SK-N-SH (cell line): ENCODE data around the gene PKIB.
"Not testable (repeated sequence)": the region's sequence is repeated elsewhere in the genome, so short reads cannot be mapped to it uniquely, and the experiment has no call there.

ENCODE experiments used
- NFIC ChIP-seq: IDR thresholded peaks from 2 replicates; pipeline ENCODE4 v1.4.0; 2012; ENCODE audit warnings: borderline replicate concordance
- SMC3 ChIP-seq: IDR thresholded peaks from 2 replicates; pipeline ENCODE4 v1.6.1; 2012; ENCODE audit warnings: low read depth, low read length, improper control_type of control experiment
- YY1 ChIP-seq: IDR thresholded peaks from 2 replicates; pipeline ENCODE4 v1.4.0; 2012; ENCODE audit warnings: low read depth, mild to moderate bottlenecking

DNA sequence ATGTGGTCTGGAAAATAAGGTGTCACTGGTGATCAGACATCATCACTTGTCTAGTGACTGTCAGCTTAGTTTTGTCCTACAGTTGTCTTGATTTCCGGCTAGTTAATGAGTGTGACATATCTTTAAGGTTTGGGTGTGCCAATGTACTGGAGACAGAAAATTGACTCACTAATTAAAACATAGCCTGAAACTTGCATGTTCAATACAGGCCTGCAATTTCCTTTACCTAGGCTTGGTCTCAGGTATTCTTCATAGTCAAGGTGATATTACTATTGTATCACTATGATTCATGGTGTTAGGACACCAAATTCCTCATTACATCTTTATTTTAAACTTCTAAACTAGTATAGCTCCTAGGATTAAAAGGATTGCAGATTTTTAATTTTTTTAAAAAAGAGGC, 32.4 kb downstream of the PKIB start:
- not testable (repeated sequence) for TF ChIP-seq SMC3, NFIC, YY1
